ENCODE data around the gene POLR2H. TPM values are rescaled to one million over a fixed set of nuclear protein-coding genes. Genes with fewer than 3 reads are reported as not detected.

The POLR2H gene
- total RNA-seq, 2 donors from 2014 or later = 98.2 to 130 TPM

DNA sequence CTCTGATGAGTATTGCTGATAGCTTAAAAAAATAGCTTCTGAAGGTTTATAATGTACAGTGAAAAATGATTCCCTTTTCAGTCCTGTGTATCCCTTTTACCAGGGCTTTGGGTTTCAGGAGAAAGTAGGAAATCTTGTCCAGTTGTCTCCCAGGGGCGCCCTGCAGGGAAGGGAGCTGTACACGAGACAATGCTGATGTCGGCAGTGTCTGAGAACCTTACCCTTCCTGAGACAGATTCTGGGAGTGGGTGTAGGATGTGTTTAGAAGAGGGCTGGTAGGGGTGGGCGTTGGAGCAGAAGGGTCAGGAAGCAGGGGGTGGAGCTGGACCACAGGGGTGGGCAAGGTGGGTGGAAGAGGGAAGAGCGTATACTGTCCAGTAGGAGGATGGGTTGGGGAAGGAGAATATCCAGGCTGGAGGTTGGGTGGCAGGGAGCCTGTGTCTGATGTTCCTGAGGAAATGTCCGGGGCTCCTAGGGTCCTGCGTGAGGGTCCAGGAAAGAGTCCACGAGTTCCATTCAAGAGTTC lies 10.8 kb downstream of the POLR2H start:
- no peaks in the 10 kb centered on the region for H3K4me1 ChIP-seq
- no peaks in the 10 kb centered on the region for H3K9me3 ChIP-seq
- intact Hi-C loops (cut with DNase I) = loop anchor here (2.0 to 10.0 kb wide), 2 partner anchors 92 to 170 kb away; no protein-coding TSS in a partner anchor
- H3K27ac ChIP-seq = no peak overlapping the region
- H3K36me3 ChIP-seq = peaks cover 6% of the 10 kb centered on the region
- no peak for DNase-seq
- H3K4me3 ChIP-seq = no peak overlapping the region
- no peaks in the 10 kb centered on the region for H3K27me3 ChIP-seq
- no peak overlapping the region for H3K9ac ChIP-seq (ENCODE audit: low read depth in 2 of 2, low read length in 2 of 2)
- TF ChIP-seq, protein P1, sequence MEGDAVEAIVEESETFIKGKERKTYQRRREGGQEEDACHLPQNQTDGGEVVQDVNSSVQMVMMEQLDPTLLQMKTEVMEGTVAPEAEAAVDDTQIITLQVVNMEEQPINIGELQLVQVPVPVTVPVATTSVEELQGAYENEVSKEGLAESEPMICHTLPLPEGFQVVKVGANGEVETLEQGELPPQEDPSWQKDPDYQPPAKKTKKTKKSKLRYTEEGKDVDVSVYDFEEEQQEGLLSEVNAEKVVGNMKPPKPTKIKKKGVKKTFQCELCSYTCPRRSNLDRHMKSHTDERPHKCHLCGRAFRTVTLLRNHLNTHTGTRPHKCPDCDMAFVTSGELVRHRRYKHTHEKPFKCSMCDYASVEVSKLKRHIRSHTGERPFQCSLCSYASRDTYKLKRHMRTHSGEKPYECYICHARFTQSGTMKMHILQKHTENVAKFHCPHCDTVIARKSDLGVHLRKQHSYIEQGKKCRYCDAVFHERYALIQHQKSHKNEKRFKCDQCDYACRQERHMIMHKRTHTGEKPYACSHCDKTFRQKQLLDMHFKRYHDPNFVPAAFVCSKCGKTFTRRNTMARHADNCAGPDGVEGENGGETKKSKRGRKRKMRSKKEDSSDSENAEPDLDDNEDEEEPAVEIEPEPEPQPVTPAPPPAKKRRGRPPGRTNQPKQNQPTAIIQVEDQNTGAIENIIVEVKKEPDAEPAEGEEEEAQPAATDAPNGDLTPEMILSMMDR (IDR thresholded peaks at IDR 0.05) = no peak

GRCh38 chr3:184372911-184373310 lies 11.4 kb downstream of the POLR2H start:
- Histone ChIP-seq H3K4me3 (no peak overlapping the region), H3K9ac (ENCODE audit: low read depth in 2 of 2, low read length in 2 of 2) (no peak overlapping the region), H3K27me3 (no peaks in the 10 kb centered on the region), H3K4me1 (no peaks in the 10 kb centered on the region), H3K27ac (no peak overlapping the region), H3K9me3 (no peaks in the 10 kb centered on the region), H3K36me3 (peaks cover 4% of the 10 kb centered on the region)
- TF ChIP-seq, protein P1 (IDR thresholded peaks at IDR 0.05) = no peak
- intact Hi-C loops (cut with DNase I) = loop anchor here (2.0 to 10.0 kb wide), 2 partner anchors 92 to 170 kb away; no protein-coding TSS in a partner anchor
- DNase-seq = no peak

DNA sequence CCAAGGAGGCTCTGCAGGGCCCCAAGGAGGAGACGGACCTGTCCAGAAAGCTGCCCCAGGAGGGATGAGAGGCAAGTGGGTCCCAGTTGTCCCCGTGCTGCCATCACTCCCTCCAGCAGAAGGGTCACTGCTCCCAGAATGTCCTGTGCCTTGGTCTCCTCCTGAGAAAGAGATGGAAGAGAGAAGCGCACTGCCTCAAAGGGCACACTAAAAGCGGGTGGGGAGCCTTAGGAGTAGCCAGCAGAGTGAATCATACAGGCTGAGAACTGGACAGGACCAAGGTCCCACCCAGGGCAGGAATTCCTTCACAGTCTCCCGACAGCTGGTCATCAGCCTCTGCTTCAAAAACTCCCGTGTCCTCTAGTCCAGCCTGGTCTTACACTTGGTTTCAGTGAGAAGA lies 11.9 kb downstream of the POLR2H start:
- Histone ChIP-seq H3K4me3 (no peak overlapping the region), H3K9ac (ENCODE audit: low read depth in 2 of 2, low read length in 2 of 2) (peak overlapping the region in 1 of 2 donors; percentile 3), H3K36me3 (no peaks in the 10 kb centered on the region), H3K9me3 (no peaks in the 10 kb centered on the region), H3K27ac (no peak overlapping the region), H3K27me3 (no peaks in the 10 kb centered on the region), H3K4me1 (no peaks in the 10 kb centered on the region)
- TF ChIP-seq, protein P1 (IDR thresholded peaks at IDR 0.05) = no peak
- intact Hi-C loops (cut with DNase I) = loop anchor here (2.0 to 10.0 kb wide), 2 partner anchors 91 to 169 kb away; no protein-coding TSS in a partner anchor
- DNase-seq = no peak

DNA sequence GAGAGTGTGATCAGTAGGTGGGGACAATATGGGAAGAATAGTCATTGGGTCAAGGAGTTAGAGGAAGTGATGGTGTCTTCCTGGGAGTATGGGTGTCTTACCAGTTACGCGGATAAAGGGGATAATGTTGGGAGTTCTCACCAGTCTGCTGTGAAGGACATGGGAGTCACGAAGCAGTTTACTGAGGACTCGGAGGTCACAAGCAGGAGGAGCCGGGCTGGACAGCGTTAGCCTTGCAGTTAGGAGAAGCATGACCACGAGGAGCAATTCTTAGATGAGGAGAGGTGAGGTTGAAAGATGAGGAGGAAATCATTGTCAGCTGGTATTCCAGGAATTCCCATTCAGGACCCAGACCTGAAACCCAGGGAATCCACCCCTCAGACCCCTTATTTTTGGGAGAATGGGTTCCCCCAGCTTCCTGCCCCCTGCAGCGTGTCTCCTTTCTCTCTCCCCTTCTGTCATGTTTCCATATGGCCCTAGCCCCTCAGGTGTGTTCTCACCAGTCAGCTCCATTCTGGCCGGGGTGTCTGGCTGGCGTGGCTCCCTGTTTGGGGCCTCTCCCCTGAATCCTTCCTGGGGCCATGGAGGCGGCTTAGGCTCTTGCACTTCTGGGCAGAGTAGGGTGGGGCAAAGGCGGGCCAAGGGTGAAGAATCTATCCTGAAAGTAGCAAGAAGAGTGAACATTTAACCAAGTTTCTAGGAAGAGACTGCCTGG lies 14.4 kb downstream of the POLR2H start:
- no peaks in the 10 kb centered on the region for H3K9me3 ChIP-seq
- H3K4me3 ChIP-seq = no peak overlapping the region
- intact Hi-C loops (cut with DNase I) = loop anchor here (10.0 kb wide), 1 partner anchor 89 kb away; no protein-coding TSS in a partner anchor
- peaks cover 4% of the 10 kb centered on the region for H3K4me1 ChIP-seq
- TF ChIP-seq, protein P1 (IDR thresholded peaks at IDR 0.05) = no peak
- no peak for DNase-seq
- H3K27me3 ChIP-seq = peaks cover 15% of the 10 kb centered on the region
- H3K36me3 ChIP-seq = no peaks in the 10 kb centered on the region
- no peak overlapping the region for H3K27ac ChIP-seq
- no peak overlapping the region for H3K9ac ChIP-seq (ENCODE audit: low read depth in 2 of 2, low read length in 2 of 2)

GRCh38 chr3:184377374-184377773 lies 15.9 kb downstream of the POLR2H start:
- DNase-seq = no peak
- Histone ChIP-seq H3K4me3 (no peak overlapping the region), H3K27me3 (peaks cover 30% of the 10 kb centered on the region), H3K27ac (no peak overlapping the region), H3K4me1 (peaks cover 9% of the 10 kb centered on the region), H3K9me3 (no peaks in the 10 kb centered on the region), H3K9ac (ENCODE audit: low read depth in 2 of 2, low read length in 2 of 2) (no peak overlapping the region), H3K36me3 (no peaks in the 10 kb centered on the region)
- intact Hi-C loops (cut with DNase I) = loop anchor here (10.0 kb wide), 1 partner anchor 87 kb away; no protein-coding TSS in a partner anchor
- TF ChIP-seq, protein P1 (IDR thresholded peaks at IDR 0.05) = no peak
